GM12865 (cell line): ENCODE data around the gene TM4SF4.

Experiments
- DNase-seq: peaks from one replicate; pipeline ENCODE4 v3.0.0; 2010; ENCODE audit warnings: low read depth
- H3K4me3 ChIP-seq: 2 replicates; pipeline ENCODE4 v1.5.1; 2011; ENCODE audit warnings: mild to moderate bottlenecking, low read depth, low read length, control low read depth
- TF ChIP-seq, protein P1 (sequence below): IDR thresholded peaks from 2 replicates; pipeline ENCODE4 v1.5.1; 2011; ENCODE audit warnings: low read length, control low read depth, low read depth, inconsistent platforms; ENCODE audit not compliant: insufficient read depth; ENCODE audit errors: missing control alignments

Gene TM4SF4

DNA sequence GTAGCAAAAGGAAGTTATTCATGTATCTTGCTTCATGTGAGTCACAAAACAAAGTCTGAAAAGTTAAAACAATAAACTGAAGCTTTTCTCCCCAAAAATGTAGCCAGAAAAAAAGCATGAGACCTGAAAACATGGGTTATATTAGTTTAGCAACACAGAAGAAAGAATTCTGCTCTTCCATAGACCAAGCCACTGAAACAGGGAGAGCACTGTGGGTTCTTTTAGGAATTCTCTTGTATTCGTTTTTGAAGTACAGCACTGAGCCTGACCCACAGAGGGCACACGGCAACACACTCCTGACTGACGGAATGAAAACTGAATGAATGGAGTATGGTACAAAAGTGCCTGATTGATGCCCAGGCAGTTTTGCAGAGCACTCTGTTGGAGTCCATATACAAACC, 66.6 kb downstream of the TM4SF4 start:
- H3K4me3 ChIP-seq = no peak overlapping the region
- DNase-seq = no peak
- TF ChIP-seq, protein P1, sequence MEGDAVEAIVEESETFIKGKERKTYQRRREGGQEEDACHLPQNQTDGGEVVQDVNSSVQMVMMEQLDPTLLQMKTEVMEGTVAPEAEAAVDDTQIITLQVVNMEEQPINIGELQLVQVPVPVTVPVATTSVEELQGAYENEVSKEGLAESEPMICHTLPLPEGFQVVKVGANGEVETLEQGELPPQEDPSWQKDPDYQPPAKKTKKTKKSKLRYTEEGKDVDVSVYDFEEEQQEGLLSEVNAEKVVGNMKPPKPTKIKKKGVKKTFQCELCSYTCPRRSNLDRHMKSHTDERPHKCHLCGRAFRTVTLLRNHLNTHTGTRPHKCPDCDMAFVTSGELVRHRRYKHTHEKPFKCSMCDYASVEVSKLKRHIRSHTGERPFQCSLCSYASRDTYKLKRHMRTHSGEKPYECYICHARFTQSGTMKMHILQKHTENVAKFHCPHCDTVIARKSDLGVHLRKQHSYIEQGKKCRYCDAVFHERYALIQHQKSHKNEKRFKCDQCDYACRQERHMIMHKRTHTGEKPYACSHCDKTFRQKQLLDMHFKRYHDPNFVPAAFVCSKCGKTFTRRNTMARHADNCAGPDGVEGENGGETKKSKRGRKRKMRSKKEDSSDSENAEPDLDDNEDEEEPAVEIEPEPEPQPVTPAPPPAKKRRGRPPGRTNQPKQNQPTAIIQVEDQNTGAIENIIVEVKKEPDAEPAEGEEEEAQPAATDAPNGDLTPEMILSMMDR = no peak

- TF ChIP-seq, protein P1 = no peak
- no peak for DNase-seq
- no peak overlapping the region for H3K4me3 ChIP-seq
Measured at GRCh38 chr3:149542375-149543312, 68.1 kb downstream of the TM4SF4 start.

- TF ChIP-seq, protein P1 = no peak
- no peak overlapping the region for H3K4me3 ChIP-seq
- no peak for DNase-seq
Measured at GRCh38 chr3:149545049-149545448, 70.6 kb downstream of the TM4SF4 start.

GRCh38 chr3:149547413-149547812, 72.9 kb downstream of the TM4SF4 start:
- no peak overlapping the region for H3K4me3 ChIP-seq
- TF ChIP-seq, protein P1 = no peak
- DNase-seq = no peak

DNA sequence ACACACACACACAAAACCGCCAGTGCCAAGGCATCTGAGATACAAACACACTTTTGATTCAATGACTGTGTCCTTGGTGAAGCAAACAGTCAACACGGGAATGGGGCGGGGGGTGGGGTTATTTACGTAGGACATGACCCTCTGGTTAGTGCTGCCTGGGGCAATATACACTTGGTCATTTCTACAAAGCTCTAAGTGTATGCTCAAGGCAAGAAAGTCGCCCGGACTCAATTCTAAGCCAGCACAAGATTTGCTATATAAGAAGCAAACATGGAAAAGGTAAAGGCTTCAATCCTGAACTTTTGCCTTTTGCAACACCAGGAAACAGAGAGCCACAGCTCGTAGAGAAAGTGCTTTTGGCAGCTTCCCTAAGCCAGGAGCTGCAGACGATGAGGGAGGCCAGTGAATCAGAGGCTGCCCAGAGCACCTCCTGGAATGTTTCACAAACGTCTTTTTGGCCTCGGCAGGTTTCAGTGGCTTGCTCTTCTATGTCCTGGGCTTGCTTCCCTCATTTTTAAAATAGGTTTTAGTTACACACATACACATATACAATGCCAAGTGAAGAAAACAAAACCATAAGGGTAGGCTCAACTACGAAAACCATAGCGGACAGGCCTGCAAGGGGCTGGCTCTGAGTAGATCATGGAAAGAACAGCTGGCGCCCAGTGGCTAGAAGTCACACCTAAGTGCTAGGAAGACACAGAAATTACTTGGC, 73.6 kb downstream of the TM4SF4 start:
- DNase-seq = no peak
- no peak overlapping the region for H3K4me3 ChIP-seq
- TF ChIP-seq, protein P1 = no peak

- H3K4me3 ChIP-seq = no peak overlapping the region
- TF ChIP-seq, protein P1 = no peak
Measured at GRCh38 chr3:149548669-149549065, 74.2 kb downstream of the TM4SF4 start.

DNA sequence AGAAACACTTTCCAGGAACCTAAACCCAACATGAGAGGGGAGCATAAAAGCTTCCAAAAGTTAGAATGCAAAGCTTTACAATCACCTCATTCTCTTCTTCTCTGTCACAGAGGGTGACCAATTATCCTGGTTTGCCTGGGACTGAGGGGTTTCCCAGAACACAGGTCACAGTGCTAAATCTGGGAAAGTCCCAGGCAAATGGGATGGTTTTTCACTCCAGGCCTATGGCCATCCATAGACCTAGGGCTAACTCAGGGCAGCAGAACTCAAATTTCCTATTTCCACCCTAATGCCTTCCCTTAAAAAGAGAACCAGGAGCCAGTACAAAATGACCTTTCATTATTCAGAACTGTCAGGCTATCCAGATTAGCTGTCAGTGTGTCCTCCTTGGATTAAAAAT, 77.0 kb downstream of the TM4SF4 start:
- H3K4me3 ChIP-seq = no peak overlapping the region
- TF ChIP-seq, protein P1 = no peak
- no peak for DNase-seq

More at GRCh38 chr3:149548669-149549065, 74.2 kb downstream of the TM4SF4 start:
- DNase-seq = no peak
